ENCODE measurements around the gene NFKBIA.

NFKBIA gene, protein sequence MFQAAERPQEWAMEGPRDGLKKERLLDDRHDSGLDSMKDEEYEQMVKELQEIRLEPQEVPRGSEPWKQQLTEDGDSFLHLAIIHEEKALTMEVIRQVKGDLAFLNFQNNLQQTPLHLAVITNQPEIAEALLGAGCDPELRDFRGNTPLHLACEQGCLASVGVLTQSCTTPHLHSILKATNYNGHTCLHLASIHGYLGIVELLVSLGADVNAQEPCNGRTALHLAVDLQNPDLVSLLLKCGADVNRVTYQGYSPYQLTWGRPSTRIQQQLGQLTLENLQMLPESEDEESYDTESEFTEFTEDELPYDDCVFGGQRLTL

DNA sequence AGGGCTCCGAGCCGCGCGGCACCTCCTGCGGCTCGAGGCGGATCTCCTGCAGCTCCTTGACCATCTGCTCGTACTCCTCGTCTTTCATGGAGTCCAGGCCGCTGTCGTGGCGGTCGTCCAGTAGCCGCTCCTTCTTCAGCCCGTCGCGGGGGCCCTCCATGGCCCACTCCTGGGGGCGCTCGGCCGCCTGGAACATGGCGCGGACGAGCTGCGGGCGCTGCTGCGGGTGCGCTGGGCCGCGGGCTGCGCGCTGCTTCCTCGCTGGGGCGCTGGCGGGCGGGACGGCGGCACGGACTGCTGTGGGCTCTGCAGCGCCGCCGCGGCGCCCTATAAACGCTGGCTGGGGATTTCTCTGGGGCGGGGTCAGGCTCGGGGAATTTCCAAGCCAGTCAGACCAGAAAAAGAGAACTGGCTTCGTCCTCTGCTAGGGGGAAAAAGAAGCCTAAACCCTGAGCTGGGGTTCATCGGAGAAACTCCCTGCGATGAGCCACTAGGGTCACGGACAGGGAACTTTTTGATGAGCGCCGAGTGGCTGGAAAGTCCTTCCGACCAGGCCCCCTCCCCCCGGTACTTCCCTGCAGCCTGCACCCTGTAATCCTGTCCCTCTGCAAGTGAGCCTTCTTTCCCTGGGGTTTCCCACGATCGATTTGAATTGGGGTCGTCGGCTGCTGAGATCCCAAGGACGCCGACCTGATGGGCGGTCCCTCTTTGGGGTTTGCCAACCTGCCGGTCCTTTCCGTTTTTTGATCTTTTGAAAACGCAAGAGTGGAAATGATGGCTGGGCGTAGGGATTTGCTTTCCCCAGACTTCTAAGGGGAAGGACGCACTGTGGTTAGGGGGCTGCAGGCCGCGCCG is at the start of gene NFKBIA:
Gene NFKBIA (minus strand): TSS at position 301 of the 855 bp plus-strand sequence. CDS start 105 bp downstream, at position 196.
- Histone ChIP-seq H3K9ac (peak within 1 kb of the TSS; percentile 97), H3K4me2 (peak within 1 kb of the TSS; percentile 91), H3K4me1 (ENCODE audit: low read depth, poor library complexity, severe bottlenecking) (peaks cover 43% of the 10 kb centered on the region), H3K79me2 (ENCODE audit: insufficient read depth, low read depth) (peaks cover 17% of the 10 kb centered on the region), H3K4me3 (IDR thresholded peaks at IDR 0.05; ENCODE audit: insufficient read depth, low read depth, low read length) (no peak within 1 kb of the TSS), H3K27ac (peak within 1 kb of the TSS; percentile 98), H4K20me1 (ENCODE audit: insufficient read depth) (no peaks in the 10 kb centered on the region), H3K27me3 (ENCODE audit: insufficient read depth, low read depth) (no peaks in the 10 kb centered on the region), H2AFZ (ENCODE audit: low read depth) (peak within 1 kb of the TSS; percentile 57), H3K36me3 (ENCODE audit: insufficient read depth) (peaks cover 15% of the 10 kb centered on the region; the same call in 1 of the 2 replicates)
- TF ChIP-seq, protein P1, sequence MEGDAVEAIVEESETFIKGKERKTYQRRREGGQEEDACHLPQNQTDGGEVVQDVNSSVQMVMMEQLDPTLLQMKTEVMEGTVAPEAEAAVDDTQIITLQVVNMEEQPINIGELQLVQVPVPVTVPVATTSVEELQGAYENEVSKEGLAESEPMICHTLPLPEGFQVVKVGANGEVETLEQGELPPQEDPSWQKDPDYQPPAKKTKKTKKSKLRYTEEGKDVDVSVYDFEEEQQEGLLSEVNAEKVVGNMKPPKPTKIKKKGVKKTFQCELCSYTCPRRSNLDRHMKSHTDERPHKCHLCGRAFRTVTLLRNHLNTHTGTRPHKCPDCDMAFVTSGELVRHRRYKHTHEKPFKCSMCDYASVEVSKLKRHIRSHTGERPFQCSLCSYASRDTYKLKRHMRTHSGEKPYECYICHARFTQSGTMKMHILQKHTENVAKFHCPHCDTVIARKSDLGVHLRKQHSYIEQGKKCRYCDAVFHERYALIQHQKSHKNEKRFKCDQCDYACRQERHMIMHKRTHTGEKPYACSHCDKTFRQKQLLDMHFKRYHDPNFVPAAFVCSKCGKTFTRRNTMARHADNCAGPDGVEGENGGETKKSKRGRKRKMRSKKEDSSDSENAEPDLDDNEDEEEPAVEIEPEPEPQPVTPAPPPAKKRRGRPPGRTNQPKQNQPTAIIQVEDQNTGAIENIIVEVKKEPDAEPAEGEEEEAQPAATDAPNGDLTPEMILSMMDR (conservative IDR thresholded peaks at IDR 0.05; ENCODE audit: low read depth, low read length): no peak

DNA sequence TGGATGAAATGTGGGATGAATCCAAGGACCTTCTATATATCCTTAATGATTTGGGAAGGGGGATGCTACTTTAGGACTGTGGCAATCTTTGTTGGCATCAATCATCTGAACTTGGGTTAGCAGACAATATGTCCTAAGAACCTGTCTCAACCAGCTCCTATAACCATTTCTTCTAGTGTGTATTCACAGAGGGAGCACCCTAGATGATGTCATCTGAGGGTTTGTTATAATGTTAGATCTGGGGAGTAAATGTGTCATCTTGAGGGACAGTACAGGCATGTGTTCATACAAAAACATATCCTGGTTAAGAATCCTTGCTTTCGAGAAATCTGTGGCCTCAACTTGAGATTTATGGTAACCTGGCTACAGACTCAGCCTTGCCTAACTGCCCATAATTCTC is 41.9 kb upstream of the NFKBIA start:
- no peaks in the 10 kb centered on the region for H3K4me1 ChIP-seq (ENCODE audit: low read depth, poor library complexity, severe bottlenecking)

DNA sequence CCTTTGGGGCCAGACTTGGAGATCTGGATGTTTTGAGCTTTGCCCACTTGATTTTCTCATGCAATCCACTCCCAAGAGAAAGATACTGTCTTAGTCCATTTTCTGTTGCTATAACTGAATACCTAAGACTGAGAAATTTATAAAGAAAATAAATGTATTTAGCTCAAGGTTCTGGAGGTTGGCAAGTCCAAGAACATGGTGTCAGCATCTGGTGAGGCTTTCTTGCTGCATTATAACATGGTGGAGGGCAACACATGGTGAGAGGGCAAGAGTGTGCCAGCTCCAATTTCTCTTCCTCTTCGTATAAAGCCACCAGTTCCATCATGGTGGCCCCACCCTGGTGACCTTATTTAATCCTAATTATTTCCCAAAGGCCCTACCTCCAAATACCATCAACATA is 39.6 kb upstream of the NFKBIA start:
- no peaks in the 10 kb centered on the region for H3K4me1 ChIP-seq (ENCODE audit: low read depth, poor library complexity, severe bottlenecking)
- H4K20me1 ChIP-seq (ENCODE audit: insufficient read depth): no peaks in the 10 kb centered on the region
- no peaks in the 10 kb centered on the region for H3K79me2 ChIP-seq (ENCODE audit: insufficient read depth, low read depth)
- H3K9ac ChIP-seq: no peak overlapping the region
- H3K27ac ChIP-seq: no peak overlapping the region
- H2AFZ ChIP-seq (ENCODE audit: low read depth): no peak overlapping the region
- no peak overlapping the region for H3K4me3 ChIP-seq (IDR thresholded peaks at IDR 0.05; ENCODE audit: insufficient read depth, low read depth, low read length)
- no peaks in the 10 kb centered on the region for H3K27me3 ChIP-seq (ENCODE audit: insufficient read depth, low read depth)
- TF ChIP-seq, protein P1 (conservative IDR thresholded peaks at IDR 0.05; ENCODE audit: low read depth, low read length): no peak
- no peak overlapping the region for H3K4me2 ChIP-seq
- H3K36me3 ChIP-seq (ENCODE audit: insufficient read depth): no peaks in the 10 kb centered on the region

More for the DNA sequence above, 41.9 kb upstream of the NFKBIA start:
- no peak overlapping the region for H3K4me2 ChIP-seq
- H3K79me2 ChIP-seq (ENCODE audit: insufficient read depth, low read depth): no peaks in the 10 kb centered on the region
- H3K27me3 ChIP-seq (ENCODE audit: insufficient read depth, low read depth): no peaks in the 10 kb centered on the region
- no peaks in the 10 kb centered on the region for H4K20me1 ChIP-seq (ENCODE audit: insufficient read depth)
- H3K9ac ChIP-seq: no peak overlapping the region
- H3K27ac ChIP-seq: no peak overlapping the region
- H3K36me3 ChIP-seq (ENCODE audit: insufficient read depth): no peaks in the 10 kb centered on the region
- TF ChIP-seq, protein P1 (conservative IDR thresholded peaks at IDR 0.05; ENCODE audit: low read depth, low read length): no peak
- no peak overlapping the region for H2AFZ ChIP-seq (ENCODE audit: low read depth)
- no peak overlapping the region for H3K4me3 ChIP-seq (IDR thresholded peaks at IDR 0.05; ENCODE audit: insufficient read depth, low read depth, low read length)

DNA sequence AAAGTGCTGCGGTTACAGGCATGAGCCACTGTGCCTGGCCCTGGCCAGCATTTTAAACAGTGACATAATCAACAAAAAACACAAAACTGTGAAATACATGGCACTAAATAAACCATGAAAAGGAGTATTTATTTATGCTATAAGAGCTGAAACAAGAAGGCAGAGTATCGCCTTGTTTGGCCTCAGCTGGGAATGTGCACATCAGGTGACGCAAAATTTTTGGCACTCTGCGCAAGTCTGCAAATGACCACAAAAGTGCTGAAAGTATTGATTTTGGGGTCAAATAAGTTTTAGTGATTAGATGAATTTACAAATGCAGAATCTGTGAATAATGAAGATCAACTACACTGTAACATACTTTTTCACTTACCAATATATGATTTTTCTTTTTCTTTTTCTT is 36.6 kb upstream of the NFKBIA start:
- Histone ChIP-seq H3K4me2 (no peak overlapping the region), H3K9ac (no peak overlapping the region), H3K36me3 (ENCODE audit: insufficient read depth) (no peaks in the 10 kb centered on the region), H3K27me3 (ENCODE audit: insufficient read depth, low read depth) (no peaks in the 10 kb centered on the region), H3K27ac (no peak overlapping the region), H3K4me1 (ENCODE audit: low read depth, poor library complexity, severe bottlenecking) (no peaks in the 10 kb centered on the region), H3K79me2 (ENCODE audit: insufficient read depth, low read depth) (no peaks in the 10 kb centered on the region), H2AFZ (ENCODE audit: low read depth) (no peak overlapping the region), H3K4me3 (IDR thresholded peaks at IDR 0.05; ENCODE audit: insufficient read depth, low read depth, low read length) (no peak overlapping the region), H4K20me1 (ENCODE audit: insufficient read depth) (no peaks in the 10 kb centered on the region)
- TF ChIP-seq, protein P1 (conservative IDR thresholded peaks at IDR 0.05; ENCODE audit: low read depth, low read length): no peak

Data from KMS-11 (cell line).